Peyer's patch (tissue), 4 donors: ENCODE results near the gene VPS13C. TPM values are rescaled to one million over a fixed set of nuclear protein-coding genes. Genes with fewer than 3 reads are reported as not detected.

Source experiments
- DNase-seq, 3 donors: peaks; one replicate each; pipeline ENCODE4 v3.0.0-alpha.2; 2017 to 2019
- H3K27ac ChIP-seq, 4 donors: fragments of 200-600 bp; sonication (generic); one replicate each; pipeline ENCODE4 v1.5.1; 2016 to 2019
- H3K27me3 ChIP-seq, 2 donors: fragments of 200-600 bp; sonication (generic); one replicate each; pipeline ENCODE4 v1.5.1; 2019
- H3K36me3 ChIP-seq, 3 donors: fragments of 200-600 bp; sonication (generic); one replicate each; pipeline ENCODE4 v1.5.1; 2016 to 2019
- H3K4me1 ChIP-seq, 4 donors: fragments of 200-600 bp; sonication (generic); one replicate each; pipeline ENCODE4 v1.5.1; 2016 to 2019
- H3K4me3 ChIP-seq, 4 donors: fragments of 200-600 bp; sonication (generic); 1 replicate in 3 of 4; 2 replicates in 1 of 4; pipeline ENCODE4 v1.5.1; 2016 to 2019; ENCODE audit warnings: mild to moderate bottlenecking in 1 of 4
- H3K9me3 ChIP-seq, 4 donors: fragments of 200-600 bp; sonication (generic); one replicate each; pipeline ENCODE4 v1.5.1; 2016 to 2019; ENCODE audit warnings: mild to moderate bottlenecking in 1 of 4
- CTCF ChIP-seq, 6 experiments: fragments of 450-650 bp in 4 of 6; fragments of 200-600 bp in 2 of 6; sonication (generic) in 1 of 6; IDR thresholded peaks; one replicate each; pipeline ENCODE4 v1.5.1; 2017 to 2019; ENCODE audit warnings: antibody characterized with exemption in 6 of 6, mild to moderate bottlenecking in 3 of 6, moderate library complexity in 1 of 6
- POLR2A ChIP-seq, 2 donors: fragments of 450-650 bp; IDR thresholded peaks; one replicate each; pipeline ENCODE4 v1.5.1; 2017; ENCODE audit warnings: antibody characterized with exemption in 2 of 2, mild to moderate bottlenecking in 2 of 2, moderate library complexity in 2 of 2
- total RNA-seq, 4 donors: library from RNA; depleted of rRNA; stranded (reverse); fragments of >200 nt; gene quantifications; one replicate each; pipeline ENCODE4 v1.1.0, GENCODE V29; 2016

The VPS13C gene
- total RNA-seq, 4 donors from 2014 or later, result 65.1 to 111 (median 70.4) TPM

DNA sequence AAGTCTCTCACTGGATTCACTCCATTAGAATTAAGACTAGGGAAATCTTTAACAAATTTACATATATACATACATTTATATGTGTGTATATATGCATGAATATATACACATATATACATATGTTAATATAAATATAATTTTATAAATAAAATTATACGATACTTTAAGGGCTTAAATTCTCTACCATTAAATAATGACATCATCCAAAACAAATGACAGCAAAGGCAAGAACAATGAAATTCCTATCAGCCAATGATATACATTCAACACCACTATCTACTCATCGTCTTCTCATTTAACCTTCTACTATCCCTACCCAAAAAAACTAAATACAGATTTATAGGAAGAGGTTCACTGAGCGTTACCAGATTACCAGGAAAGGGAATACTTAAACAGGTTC lies 152.0 kb downstream of the VPS13C start:
- TF ChIP-seq CTCF (IDR thresholded peaks at IDR 0.05) (no peak), POLR2A (IDR thresholded peaks at IDR 0.05) (no peak)
- Histone ChIP-seq H3K9me3 (no peaks in the 10 kb centered on the region), H3K27ac (no peak overlapping the region), H3K4me3 (no peak overlapping the region), H3K4me1 (no peaks in the 10 kb centered on the region), H3K36me3 (peaks cover 0 to 64% (median 0%) of the 10 kb centered on the region in 3 donors), H3K27me3 (no peaks in the 10 kb centered on the region)
- DNase-seq, result no peak

GRCh38 chr15:61907753-61908086 lies 152.5 kb downstream of the VPS13C start:
- Histone ChIP-seq H3K27me3 (no peaks in the 10 kb centered on the region), H3K36me3 (peaks cover 0 to 61% (median 0%) of the 10 kb centered on the region in 3 donors)

GRCh38 chr15:61906961-61907752 lies 153.1 kb downstream of the VPS13C start:
- H3K4me1 ChIP-seq, result no peaks in the 10 kb centered on the region
- no peak overlapping the region for H3K4me3 ChIP-seq
- H3K27ac ChIP-seq, result no peak overlapping the region
- H3K36me3 ChIP-seq, result peaks cover 0 to 59% (median 0%) of the 10 kb centered on the region in 3 donors
- TF ChIP-seq POLR2A (IDR thresholded peaks at IDR 0.05) (no peak), CTCF (IDR thresholded peaks at IDR 0.05) (no peak)
- no peak for DNase-seq
- H3K27me3 ChIP-seq, result no peaks in the 10 kb centered on the region
- no peaks in the 10 kb centered on the region for H3K9me3 ChIP-seq

More at GRCh38 chr15:61907753-61908086, 152.5 kb downstream of the VPS13C start:
- H3K9me3 ChIP-seq, result no peaks in the 10 kb centered on the region
- H3K4me3 ChIP-seq, result no peak overlapping the region
- no peaks in the 10 kb centered on the region for H3K4me1 ChIP-seq
- no peak for TF ChIP-seq POLR2A (IDR thresholded peaks at IDR 0.05)
- no peak for TF ChIP-seq CTCF (IDR thresholded peaks at IDR 0.05)
- no peak overlapping the region for H3K27ac ChIP-seq
- no peak for DNase-seq

GRCh38 chr15:61893146-61893545 lies 167.1 kb downstream of the VPS13C start:
- no peak overlapping the region for H3K27ac ChIP-seq
- no peak overlapping the region for H3K4me3 ChIP-seq
- no peak for DNase-seq
- no peaks in the 10 kb centered on the region for H3K4me1 ChIP-seq
- H3K36me3 ChIP-seq, result peaks cover 0 to 62% (median 0%) of the 10 kb centered on the region in 3 donors
- H3K9me3 ChIP-seq, result peaks cover 0 to 14% (median 0%) of the 10 kb centered on the region in 4 donors
- no peaks in the 10 kb centered on the region for H3K27me3 ChIP-seq
- TF ChIP-seq CTCF (IDR thresholded peaks at IDR 0.05), result no peak
- no peak for TF ChIP-seq POLR2A (IDR thresholded peaks at IDR 0.05)

DNA sequence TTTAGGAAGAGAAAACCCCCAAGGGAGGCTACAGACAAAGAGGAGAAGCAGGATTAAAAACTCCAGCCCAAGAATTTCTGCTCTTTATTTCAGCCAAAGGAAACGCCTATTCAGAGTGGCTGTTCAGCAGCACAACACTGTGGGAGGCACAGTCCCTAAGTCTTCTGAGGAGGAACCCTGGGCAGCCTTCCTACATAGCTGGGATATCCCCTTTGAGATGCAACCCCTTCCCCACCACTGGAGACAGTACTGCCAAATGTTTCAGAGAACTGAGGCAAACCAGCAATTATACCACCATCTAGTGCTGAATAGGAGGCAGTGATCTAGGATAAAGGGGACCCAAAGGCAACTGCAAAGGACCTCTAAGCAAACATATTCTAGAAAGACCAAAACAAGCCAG lies 168.1 kb downstream of the VPS13C start:
- Histone ChIP-seq H3K27ac (no peak overlapping the region), H3K27me3 (no peaks in the 10 kb centered on the region), H3K36me3 (peaks cover 0 to 68% (median 0%) of the 10 kb centered on the region in 3 donors), H3K4me1 (no peaks in the 10 kb centered on the region), H3K4me3 (no peak overlapping the region), H3K9me3 (peaks cover 0 to 14% (median 0%) of the 10 kb centered on the region in 4 donors)
- TF ChIP-seq POLR2A (IDR thresholded peaks at IDR 0.05), result no peak
- no peak for TF ChIP-seq CTCF (IDR thresholded peaks at IDR 0.05)
- DNase-seq, result no peak
